NCI-H1694 (cell line): ENCODE results near the gene RFC1.
"Not testable (repeated sequence)": the region's sequence is repeated elsewhere in the genome, so short reads cannot be mapped to it uniquely, and the experiment has no call there.

Experiments used
- DNase-seq: peaks from one replicate; lab custom pipeline; 2025; lab: John Stamatoyannopoulos, UW

The RFC1 gene, protein sequence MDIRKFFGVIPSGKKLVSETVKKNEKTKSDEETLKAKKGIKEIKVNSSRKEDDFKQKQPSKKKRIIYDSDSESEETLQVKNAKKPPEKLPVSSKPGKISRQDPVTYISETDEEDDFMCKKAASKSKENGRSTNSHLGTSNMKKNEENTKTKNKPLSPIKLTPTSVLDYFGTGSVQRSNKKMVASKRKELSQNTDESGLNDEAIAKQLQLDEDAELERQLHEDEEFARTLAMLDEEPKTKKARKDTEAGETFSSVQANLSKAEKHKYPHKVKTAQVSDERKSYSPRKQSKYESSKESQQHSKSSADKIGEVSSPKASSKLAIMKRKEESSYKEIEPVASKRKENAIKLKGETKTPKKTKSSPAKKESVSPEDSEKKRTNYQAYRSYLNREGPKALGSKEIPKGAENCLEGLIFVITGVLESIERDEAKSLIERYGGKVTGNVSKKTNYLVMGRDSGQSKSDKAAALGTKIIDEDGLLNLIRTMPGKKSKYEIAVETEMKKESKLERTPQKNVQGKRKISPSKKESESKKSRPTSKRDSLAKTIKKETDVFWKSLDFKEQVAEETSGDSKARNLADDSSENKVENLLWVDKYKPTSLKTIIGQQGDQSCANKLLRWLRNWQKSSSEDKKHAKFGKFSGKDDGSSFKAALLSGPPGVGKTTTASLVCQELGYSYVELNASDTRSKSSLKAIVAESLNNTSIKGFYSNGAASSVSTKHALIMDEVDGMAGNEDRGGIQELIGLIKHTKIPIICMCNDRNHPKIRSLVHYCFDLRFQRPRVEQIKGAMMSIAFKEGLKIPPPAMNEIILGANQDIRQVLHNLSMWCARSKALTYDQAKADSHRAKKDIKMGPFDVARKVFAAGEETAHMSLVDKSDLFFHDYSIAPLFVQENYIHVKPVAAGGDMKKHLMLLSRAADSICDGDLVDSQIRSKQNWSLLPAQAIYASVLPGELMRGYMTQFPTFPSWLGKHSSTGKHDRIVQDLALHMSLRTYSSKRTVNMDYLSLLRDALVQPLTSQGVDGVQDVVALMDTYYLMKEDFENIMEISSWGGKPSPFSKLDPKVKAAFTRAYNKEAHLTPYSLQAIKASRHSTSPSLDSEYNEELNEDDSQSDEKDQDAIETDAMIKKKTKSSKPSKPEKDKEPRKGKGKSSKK

DNA sequence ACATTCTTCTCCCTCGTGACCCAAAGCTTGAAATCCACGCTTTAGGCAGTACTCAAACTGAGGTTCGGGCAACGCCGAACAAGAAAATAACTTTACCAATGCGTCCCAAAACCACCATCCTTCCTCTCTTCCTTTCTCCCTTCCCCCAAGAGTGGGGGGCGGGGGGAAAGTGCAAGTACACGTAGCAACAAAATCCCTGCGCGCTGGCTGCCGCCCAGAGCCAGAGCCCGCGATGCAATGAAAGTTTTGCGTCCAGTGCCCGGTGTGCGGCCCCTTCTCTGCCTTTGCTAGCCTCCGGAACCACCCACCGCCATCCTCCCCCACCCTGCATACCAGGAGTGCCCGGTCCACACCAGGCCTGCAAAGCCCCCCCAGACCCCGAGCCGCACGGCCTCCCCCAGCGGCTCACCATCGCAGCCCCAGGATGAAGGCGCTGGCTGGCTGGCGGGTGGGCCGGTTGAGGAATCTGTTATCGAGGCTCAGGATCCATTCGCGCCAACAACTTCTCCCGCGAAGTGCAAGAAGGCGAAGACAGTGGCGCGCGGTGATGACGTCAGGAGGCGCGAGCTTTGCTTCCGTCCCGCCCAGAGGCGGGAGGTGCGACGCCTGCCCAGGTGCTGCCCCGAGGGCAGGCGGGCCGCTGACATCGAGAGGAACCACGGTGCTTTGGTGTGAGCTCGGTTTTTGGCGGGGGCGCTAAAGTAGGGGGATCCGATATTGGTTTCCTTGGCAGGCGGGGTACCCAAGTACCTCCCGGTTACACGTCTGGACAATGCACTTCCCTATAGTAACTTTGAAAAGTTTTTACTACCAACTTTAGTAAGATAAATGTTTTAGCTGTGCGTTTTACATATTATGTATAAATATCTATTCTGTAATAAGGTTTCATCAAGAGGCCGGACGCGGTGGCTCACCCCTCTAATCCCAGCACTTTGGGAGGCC, at the start of gene RFC1:
RFC1 (minus strand) TSS at position 533 of the 942 bp plus-strand sequence; CDS start at position 412, 121 bp downstream.
- peak; percentile 77 for DNase-seq

DNA sequence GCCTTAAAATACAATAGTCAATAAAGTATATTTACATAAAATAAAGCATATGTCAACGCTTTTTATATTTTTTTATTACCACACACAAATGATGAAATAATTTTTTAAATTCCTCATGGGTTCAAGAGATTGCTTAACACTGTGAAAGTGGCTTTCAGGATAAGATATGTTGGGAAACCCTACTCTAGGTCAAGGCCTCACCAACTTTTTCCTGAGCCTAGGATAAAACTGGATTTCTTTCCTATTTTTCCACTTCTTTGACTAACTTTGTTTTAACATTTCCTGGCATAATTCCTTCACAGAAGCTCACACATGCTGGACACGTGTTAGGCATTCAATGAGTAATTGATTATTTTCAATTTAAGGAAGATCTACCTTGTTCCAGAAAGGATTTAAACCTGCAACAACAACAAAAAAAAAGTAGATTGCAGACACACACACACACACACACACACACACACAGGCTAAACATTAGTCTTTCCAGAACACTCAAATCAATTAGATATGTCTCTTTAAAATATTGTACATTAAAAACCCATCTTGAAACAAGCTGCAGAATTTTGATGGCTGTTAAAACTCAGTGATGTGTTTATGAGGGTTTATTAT, 49.6 kb upstream of the RFC1 start:
- no peak for DNase-seq

DNA sequence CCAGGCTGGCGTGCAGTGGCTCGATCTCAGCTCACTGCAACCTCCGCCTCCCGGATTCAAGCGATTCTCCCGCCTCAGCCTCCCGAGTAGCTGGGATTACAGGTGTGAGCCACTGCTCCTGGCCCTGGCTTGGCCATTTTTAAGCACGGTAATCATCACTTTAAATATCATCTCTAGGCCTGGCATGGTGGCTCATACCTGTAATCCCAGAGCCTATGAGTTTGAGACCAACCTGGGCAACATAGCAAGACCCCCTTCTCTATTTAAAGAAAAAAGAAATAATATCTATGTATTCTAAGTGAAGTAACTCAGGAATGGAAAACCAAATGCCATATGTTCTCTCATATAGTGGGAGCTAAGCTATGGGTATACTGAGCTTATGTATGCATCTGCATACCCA, 45.4 kb upstream of the RFC1 start:
- DNase-seq: not testable (repeated sequence)

DNA sequence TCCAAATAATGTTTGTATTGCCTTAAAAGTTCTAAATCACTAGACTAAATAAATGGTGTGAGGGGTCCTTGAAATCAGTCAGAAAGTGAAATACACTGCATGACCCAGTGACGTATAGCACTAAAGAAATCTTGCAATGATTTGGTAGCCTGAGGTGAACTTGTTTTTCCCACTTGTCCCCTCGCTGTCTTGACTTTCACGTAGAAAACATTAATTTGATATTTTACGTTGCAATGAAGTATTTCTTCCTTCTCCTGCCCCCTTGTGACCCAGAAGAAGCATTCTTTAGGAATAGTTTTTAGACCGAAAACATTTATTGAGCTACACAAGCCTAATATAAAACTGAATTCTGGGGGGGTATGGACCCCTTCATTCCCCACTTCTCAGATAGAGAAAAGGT, 44.3 kb upstream of the RFC1 start:
- no peak for DNase-seq

DNA sequence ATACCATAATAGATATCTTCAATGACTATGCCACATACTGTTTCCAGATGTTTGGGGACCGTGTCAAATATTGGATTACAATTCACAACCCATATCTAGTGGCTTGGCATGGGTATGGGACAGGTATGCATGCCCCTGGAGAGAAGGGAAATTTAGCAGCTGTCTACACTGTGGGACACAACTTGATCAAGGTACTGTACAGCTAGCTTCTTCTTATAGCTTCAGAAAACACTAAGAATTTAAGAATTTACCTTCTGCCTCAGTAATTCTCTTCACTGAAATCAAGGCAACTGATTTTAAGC, 41.4 kb upstream of the RFC1 start:
- no peak for DNase-seq

DNA sequence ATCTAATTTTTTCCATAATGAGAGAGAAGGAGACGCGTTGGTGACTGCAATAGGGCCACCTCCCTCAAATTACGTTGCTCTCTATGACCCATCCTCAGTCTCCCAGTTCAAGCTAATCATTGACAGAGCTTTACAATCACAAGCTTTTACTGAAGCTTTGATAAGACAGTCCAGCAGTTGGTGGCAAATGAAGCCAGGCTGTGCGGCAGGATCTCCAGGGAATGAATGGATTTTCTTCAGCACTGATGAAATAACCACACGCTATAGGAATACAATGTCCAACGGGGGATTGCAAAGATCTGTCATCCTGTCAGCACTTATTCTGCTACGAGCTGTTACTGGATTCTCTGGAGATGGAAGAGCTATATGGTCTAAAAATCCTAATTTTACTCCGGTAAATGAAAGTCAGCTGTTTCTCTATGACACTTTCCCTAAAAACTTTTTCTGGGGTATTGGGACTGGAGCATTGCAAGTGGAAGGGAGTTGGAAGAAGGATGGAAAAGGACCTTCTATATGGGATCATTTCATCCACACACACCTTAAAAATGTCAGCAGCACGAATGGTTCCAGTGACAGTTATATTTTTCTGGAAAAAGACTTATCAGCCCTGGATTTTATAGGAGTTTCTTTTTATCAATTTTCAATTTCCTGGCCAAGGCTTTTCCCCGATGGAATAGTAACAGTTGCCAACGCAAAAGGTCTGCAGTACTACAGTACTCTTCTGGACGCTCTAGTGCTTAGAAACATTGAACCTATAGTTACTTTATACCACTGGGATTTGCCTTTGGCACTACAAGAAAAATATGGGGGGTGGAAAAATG, 40.8 kb upstream of the RFC1 start, which contains the start of gene KLB:
KLB (plus strand) TSS at position 168 of the 821 bp plus-strand sequence; CDS start at position 188, 20 bp downstream.
- DNase-seq: no peak

DNA sequence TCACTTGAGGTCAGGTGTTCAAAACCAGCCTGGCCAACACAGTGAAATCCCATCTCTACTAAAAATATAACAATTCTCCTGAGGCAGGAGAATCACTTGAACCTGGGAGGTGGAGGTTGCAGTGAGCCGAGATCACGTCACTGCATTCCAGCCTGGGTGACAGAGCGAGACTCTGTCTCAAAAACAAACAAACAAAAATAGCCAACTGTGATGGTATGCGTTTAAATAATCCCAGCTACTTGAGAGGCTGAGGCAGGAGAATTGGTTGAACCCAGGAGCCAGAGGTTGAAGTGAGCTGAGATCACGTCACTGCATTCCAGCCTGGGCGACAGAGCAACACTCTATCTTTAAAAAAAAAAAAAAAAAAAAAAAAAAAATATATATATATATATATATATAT, 35.5 kb upstream of the RFC1 start:
- not testable (repeated sequence) for DNase-seq

DNA sequence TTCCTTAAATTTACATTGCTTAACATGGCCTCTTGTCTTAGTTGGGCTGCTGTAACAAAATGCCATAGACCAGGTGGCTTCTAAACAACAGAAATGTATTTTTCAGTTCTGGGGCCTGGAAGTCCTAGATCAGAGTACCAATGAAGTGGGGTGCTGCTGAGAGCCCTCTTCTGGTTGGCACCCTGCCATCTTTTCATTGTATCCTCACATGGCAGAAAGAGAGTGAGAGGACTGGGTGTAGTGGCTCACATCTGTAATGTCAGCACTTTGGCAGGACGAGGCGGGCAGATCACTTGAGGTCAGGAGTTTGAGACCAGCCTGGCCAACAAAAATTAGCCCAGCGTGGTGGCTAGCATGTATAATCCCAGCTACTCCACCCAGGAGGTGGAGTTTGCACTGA, 28.5 kb upstream of the RFC1 start:
- DNase-seq: no peak

DNA sequence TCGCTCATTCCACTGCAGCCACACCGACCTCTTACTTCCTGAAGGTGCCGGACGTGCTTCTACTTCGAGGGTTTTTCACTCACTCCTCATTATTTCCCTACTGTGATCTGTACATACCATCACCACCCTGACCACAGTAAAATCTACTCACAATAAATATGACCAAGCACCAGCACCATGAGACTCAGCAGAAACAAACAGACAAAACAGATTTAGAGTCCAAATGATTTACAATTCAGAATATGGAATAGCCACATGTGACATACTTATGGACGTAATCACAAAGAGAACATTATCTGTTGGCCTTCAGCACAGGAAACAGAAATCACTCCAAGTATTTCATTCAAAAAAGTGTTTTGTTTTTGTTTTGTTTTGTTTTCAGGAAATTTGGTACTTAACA, 24.4 kb upstream of the RFC1 start:
- DNase-seq: no peak

DNA sequence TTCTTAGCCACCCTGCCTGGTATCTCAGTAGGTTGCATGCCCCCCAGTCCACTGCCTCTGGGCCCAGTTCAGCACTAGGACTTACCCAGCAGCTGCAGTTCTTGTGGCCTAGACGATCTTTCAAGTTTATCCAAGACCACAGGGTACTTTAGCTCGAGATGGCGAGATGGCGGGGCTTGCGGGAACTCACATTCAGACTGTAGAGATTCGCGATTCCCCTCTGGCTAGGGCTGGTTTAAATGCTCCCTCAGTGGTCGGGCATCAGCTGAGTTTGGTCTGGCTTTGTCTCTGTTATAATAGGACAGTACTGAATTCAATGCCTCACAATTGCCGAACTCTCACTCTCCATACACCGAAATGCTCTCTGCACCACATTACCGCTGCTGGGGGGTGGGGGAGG, 18.4 kb upstream of the RFC1 start:
- no peak for DNase-seq

DNA sequence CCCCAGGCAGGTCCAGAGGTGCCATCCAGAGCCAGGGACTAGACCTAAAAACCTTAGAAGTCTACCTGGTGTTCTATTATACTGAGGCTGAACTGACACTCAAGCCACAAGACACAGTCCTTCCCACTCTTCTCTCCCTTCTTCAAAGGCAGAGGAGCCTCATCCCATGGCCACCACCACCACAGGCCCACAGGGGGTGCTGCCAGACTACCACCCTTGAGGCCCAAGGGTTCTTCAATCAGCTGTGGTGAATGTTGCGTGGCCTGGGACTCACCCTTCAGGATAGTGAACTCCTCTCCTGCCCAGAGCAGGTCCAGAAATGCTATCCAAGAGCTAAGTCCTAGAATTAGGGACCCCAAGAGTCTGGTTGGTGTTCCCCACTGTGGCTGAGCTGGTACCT, 17.5 kb upstream of the RFC1 start:
- DNase-seq: no peak

DNA sequence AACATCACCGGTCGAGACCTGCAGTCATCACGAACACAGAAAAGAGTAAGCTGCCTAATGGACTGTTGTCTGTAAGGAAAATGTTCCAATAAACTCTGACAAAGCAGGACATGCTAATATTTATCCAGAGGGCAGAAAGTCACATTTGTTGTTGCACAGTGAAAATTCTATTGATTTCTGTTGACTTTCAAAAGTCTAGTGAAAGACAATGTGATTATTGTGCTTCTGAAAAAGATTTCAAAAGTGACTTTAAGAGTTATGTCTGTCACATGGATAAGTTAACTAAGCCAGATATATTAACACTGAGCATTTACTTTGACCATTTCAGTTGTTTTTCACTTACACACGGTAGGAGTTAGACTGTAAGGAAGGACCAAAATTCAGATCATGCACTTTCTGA, 9.3 kb upstream of the RFC1 start:
- no peak for DNase-seq

DNA sequence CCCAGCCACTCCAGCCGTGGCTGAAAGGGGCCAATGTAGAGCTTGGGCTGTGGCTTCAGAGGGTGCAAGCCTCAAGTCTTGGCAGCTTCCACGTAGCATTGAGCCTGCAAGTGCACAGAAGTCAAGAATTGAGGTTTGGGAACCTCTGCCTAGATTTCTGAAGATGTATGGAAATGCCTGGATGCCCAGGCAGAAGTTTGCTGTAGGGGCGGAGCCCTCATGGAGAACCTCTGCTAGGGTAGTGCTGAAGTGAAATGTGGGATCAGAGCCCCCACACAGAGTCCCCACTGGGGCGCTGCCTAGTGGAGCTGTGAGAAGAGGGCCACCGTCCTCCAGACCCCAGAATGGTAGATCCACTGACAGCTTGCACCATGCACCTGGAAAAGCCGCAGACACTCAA, 5.0 kb upstream of the RFC1 start:
- DNase-seq: not testable (repeated sequence)

DNA sequence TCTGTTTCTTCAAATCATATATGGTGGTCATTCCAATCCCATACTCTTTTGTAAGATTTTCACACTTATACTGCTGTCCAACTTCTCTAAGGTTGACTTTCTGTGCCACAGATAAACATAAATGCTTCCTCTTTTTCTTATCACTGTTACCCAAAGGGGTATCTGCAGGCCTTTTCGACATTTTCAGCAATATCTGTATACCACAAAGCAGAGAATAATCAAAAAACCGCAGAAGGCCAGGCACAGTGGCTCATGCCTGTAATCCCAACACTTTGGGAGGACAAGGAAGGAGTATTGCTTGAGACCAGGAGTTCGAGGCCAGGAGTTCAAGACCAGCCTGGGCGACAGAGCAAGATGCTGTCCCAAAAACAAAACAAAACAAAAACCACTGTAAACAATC, 3.1 kb upstream of the RFC1 start:
- DNase-seq: no peak

DNA sequence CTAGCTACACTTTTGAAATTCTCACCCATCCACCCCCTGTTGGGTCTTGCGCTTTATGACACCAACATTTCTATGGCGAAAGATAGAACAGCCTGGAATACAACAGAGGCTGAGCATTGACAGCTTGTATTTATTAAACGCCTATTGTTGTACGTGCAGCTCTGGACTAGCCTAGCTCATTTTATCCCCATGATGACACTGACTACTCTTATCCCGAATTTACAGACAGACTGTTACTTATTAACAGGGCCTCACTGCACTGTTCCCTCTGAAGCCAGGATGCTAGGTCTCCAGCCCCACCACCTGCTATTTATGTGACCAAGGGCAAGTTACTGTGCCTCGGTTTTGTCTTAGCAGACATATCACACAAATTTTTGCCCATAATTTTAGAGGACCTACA, 1.0 kb upstream of the RFC1 start:
- DNase-seq: no peak

DNA sequence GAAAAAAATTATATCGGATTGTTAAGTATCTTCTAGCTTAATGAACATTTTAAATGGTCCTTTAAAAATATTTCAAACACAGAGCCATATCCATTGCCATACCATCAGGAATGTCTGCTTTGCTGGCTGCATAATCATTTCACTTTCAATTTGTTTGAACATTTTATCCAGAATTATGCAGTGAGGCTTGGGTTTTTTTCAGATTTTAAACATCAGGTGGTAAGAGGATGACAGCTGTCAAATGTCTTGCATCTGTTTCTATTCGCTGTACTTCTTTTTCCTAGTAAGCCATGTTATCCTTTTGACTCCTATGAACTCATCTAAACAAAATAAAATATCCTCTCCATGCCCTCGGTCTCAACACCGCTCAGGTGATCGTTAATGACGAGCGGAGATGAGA, 802 bp downstream of the RFC1 start:
- DNase-seq: no peak

DNA sequence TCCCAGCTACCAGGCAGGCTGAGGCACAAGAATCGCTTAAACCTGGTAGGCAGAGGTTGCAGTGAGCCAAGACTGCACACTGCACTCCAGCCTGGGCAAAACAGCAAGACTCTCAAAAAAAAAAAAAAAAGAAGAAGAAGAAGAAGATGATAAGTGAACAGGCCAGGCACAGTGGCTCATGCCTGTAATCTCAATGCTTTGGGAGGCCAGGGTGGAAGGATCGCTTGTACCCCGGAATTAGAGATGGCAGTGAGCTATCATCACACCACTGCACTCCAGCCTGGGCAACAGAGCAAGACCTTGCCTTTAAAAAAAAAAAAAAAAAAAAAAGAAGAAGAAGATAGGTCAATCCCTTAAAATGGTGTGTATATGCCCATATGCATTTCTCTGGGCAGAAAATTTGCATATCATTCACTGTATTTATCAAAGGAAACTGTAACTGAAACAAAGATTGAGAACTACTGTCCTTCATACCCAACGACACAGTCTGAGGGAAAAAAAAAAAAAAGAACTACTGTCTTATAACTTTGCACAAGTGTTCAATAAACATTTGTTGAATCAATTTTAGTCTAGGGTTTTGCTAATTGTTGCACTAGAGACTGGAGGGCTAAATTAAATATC, 2.3 kb downstream of the RFC1 start:
- DNase-seq: no peak

DNA sequence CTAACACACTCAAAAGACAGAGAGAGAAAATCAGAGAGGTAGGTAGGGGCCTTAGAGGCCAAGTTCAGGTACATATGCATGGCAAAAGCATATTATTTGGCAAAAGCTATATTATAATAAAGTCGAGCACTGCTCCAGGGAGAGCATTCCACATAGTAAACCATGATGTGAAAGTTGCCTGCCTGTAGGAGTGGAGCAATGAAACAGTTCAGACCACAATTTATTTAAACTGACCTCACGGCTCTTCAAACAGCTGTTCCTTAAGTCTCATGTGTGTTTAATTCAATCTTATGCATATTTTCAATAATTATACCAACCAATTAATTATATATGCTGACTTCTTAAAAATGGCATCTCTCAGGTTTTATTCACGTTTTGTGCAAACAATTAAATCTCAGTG, 3.3 kb downstream of the RFC1 start:
- no peak for DNase-seq

DNA sequence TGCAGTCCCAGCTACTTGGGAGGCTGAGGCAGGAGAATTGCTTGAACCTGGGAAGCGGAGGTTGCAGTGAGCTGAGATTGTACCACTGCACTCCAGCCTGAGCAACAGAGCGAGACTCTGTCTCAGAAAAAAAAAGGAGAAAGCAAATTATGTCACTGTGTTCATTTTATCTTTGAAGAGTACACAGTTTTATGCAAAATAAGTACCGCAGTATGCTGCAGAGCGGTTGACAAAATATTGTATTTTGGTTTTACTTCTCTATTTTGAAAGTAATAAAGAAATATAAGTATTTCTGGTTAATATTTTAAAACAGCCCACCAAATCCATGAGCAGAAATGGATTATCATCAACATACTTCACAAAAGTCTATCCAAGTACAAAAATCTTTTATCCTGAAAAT, 5.6 kb downstream of the RFC1 start:
- DNase-seq: not testable (repeated sequence)

DNA sequence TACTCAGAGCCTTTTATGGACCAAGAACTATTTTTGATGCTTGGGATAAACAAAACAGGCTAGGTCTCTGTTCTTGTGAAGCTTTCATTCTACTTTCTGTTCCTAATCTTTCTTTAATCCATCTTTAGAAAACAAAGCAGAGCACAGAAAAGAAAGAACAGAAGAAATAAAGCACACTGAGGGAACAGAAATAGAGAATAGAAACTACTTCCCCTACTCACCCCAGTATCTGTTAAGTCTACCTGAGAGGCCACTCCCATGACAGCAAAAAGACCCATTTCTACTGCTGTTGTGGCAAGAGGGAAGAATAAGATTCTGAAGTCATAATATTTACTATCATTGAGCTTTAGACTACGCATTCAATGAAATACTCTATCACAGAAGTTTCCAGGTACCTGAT, 9.2 kb downstream of the RFC1 start:
- no peak for DNase-seq
